T-helper 9 cell (primary cell): Measurements from ENCODE around the gene GRIK2.

Experiments
- DNase-seq: peaks from one replicate; pipeline ENCODE4 v3.0.0-alpha.2; 2020

Gene GRIK2

GRCh38 chr6:101400326-101401135, 7.0 kb downstream of the GRIK2 start:
- no peak for DNase-seq

GRCh38 chr6:101401171-101401570, 7.7 kb downstream of the GRIK2 start:
- DNase-seq, result no peak

GRCh38 chr6:101401792-101402621, 8.5 kb downstream of the GRIK2 start:
- DNase-seq, result no peak

GRCh38 chr6:101402622-101403031, 9.1 kb downstream of the GRIK2 start:
- no peak for DNase-seq

GRCh38 chr6:101403216-101403945, 9.9 kb downstream of the GRIK2 start:
- no peak for DNase-seq

GRCh38 chr6:101404775-101405174, 11.3 kb downstream of the GRIK2 start:
- no peak for DNase-seq

- DNase-seq, result no peak
Observed at GRCh38 chr6:101413773-101414172, 20.3 kb downstream of the GRIK2 start.

- DNase-seq, result no peak
Observed at GRCh38 chr6:101417900-101418299, 24.4 kb downstream of the GRIK2 start.

- no peak for DNase-seq
Observed at GRCh38 chr6:101422251-101422650, 28.7 kb downstream of the GRIK2 start.

- DNase-seq, result no peak
Observed at GRCh38 chr6:101422811-101423210, 29.3 kb downstream of the GRIK2 start.

- DNase-seq, result no peak
Observed at GRCh38 chr6:101429270-101429669, 35.8 kb downstream of the GRIK2 start.

- no peak for DNase-seq
Observed at GRCh38 chr6:101429845-101430244, 36.3 kb downstream of the GRIK2 start.

GRCh38 chr6:101433141-101433540, 39.6 kb downstream of the GRIK2 start:
- DNase-seq, result no peak

- DNase-seq, result no peak
Observed at GRCh38 chr6:101434601-101435000, 41.1 kb downstream of the GRIK2 start.

GRCh38 chr6:101435038-101435437, 41.5 kb downstream of the GRIK2 start:
- DNase-seq, result no peak

GRCh38 chr6:101439790-101440189, 46.3 kb downstream of the GRIK2 start:
- DNase-seq, result no peak

- no peak for DNase-seq
Observed at GRCh38 chr6:101443315-101443714, 49.8 kb downstream of the GRIK2 start.

GRCh38 chr6:101444717-101445116, 51.2 kb downstream of the GRIK2 start:
- no peak for DNase-seq

- no peak for DNase-seq
Observed at GRCh38 chr6:101445527-101445926, 52.0 kb downstream of the GRIK2 start.

- no peak for DNase-seq
Observed at GRCh38 chr6:101450901-101451300, 57.4 kb downstream of the GRIK2 start.

GRCh38 chr6:101451981-101452380, 58.5 kb downstream of the GRIK2 start:
- no peak for DNase-seq

GRCh38 chr6:101453221-101453620, 59.7 kb downstream of the GRIK2 start:
- no peak for DNase-seq

GRCh38 chr6:101454106-101454676, 60.7 kb downstream of the GRIK2 start:
- no peak for DNase-seq
